Measurements from ENCODE around the gene PPIL6.

DNA sequence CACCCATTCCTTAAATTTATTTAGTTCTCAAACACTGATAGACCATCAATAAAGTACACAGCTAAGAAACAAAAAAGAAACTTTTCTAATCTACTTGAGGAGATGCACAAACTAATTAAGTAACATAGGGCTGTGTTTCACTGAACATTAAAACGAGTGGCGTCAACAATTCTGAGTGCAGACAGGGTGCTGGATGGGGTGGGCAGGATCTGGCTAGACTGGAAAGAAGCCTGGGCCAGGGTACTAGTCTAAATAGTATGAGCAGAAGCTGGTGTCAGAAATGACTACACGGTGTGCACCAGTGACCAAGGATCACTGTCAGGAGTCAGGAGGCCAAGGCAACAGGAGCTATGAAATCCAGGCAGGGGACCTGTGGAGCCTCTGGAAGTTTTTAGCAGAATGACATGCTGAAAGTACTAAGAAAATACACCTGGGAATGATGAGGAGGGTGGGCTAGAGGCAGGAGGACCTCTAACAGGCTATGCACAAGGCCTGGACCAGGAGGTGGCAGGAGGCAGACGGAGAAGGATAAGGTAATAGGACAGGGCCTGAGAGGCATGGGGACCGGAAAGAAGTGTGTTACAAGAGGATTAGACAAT, 29.3 kb upstream of the PPIL6 start:
- TF ChIP-seq POLR2A (IDR thresholded peaks at IDR 0.05) (no peak), POLR2AphosphoS5 (IDR thresholded peaks at IDR 0.05) (no peak)
- TF ChIP-seq, protein P1, sequence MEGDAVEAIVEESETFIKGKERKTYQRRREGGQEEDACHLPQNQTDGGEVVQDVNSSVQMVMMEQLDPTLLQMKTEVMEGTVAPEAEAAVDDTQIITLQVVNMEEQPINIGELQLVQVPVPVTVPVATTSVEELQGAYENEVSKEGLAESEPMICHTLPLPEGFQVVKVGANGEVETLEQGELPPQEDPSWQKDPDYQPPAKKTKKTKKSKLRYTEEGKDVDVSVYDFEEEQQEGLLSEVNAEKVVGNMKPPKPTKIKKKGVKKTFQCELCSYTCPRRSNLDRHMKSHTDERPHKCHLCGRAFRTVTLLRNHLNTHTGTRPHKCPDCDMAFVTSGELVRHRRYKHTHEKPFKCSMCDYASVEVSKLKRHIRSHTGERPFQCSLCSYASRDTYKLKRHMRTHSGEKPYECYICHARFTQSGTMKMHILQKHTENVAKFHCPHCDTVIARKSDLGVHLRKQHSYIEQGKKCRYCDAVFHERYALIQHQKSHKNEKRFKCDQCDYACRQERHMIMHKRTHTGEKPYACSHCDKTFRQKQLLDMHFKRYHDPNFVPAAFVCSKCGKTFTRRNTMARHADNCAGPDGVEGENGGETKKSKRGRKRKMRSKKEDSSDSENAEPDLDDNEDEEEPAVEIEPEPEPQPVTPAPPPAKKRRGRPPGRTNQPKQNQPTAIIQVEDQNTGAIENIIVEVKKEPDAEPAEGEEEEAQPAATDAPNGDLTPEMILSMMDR (IDR thresholded peaks at IDR 0.05) = no peak
